Keratinocyte (primary cell): ENCODE results near the gene TAPBP. TPM values are rescaled to one million over a fixed set of nuclear protein-coding genes. Genes with fewer than 3 reads are reported as not detected.

Source experiments
- DNase-seq: peaks from one replicate; pipeline ENCODE4 v3.0.0-alpha.2; 2011; ENCODE audit warnings: low read depth, missing footprints, low spot score
- FAIRE-seq: peaks from 2 replicates; lab custom pipeline; 2011; peaks lifted over from hg19 to GRCh38; lab: Jason Lieb, UNC
- H2AFZ ChIP-seq: 2 replicates; pipeline ENCODE4 v1.6.0; 2012; ENCODE audit warnings: low read length, control low read depth, inconsistent platforms; ENCODE audit not compliant: control insufficient read depth
- H3K27ac ChIP-seq: 2 replicates; pipeline ENCODE4 v1.5.1; 2011; ENCODE audit warnings: low read length; ENCODE audit not compliant: control insufficient read depth, insufficient read depth
- H3K27me3 ChIP-seq: 3 replicates; pipeline ENCODE4 v1.6.0; 2011; ENCODE audit warnings: low read length; ENCODE audit not compliant: control insufficient read depth, insufficient read depth; ENCODE audit errors: extremely low read depth
- H3K36me3 ChIP-seq, 2 experiments: 2 replicates in 1 of 2; 3 replicates in 1 of 2; pipeline ENCODE4 v1.5.1; 2011; ENCODE audit warnings: low read length in 2 of 2, mild to moderate bottlenecking in 1 of 2; ENCODE audit not compliant: control insufficient read depth in 2 of 2, insufficient read depth in 2 of 2; ENCODE audit errors: extremely low read depth in 1 of 2
- H3K4me1 ChIP-seq: 3 replicates; pipeline ENCODE4 v1.5.1; 2011; ENCODE audit warnings: low read length; ENCODE audit not compliant: control insufficient read depth, insufficient read depth; ENCODE audit errors: extremely low read depth
- H3K4me2 ChIP-seq: 3 replicates; pipeline ENCODE4 v1.6.0; 2011; ENCODE audit warnings: low read depth, low read length; ENCODE audit not compliant: control insufficient read depth, insufficient read depth; ENCODE audit errors: extremely low read depth
- H3K4me3 ChIP-seq, 3 experiments: fragments of 200-600 bp in 1 of 3; sonication (generic) in 1 of 3; 2 replicates in 2 of 3; 3 replicates in 1 of 3; pipeline ENCODE4 v1.5.1; 2011 to 2016; ENCODE audit warnings: low read length in 3 of 3, mild to moderate bottlenecking in 3 of 3, control low read depth in 2 of 3, inconsistent platforms in 1 of 3, low read depth in 1 of 3, mixed read lengths in 1 of 3, mixed run types in 1 of 3, moderate library complexity in 1 of 3; ENCODE audit not compliant: control insufficient read depth in 2 of 3, insufficient read depth in 2 of 3; ENCODE audit errors: extremely low read depth in 1 of 3
- H3K79me2 ChIP-seq: 2 replicates; pipeline ENCODE4 v1.6.0; 2012; ENCODE audit warnings: low read length; ENCODE audit not compliant: control insufficient read depth, insufficient read depth
- H3K9ac ChIP-seq: 3 replicates; pipeline ENCODE4 v1.6.0; 2011; ENCODE audit warnings: low read length; ENCODE audit not compliant: control insufficient read depth, insufficient read depth; ENCODE audit errors: extremely low read depth
- H3K9me1 ChIP-seq: 3 replicates; pipeline ENCODE4 v1.6.0; 2011; ENCODE audit warnings: low read length; ENCODE audit not compliant: control insufficient read depth, insufficient read depth; ENCODE audit errors: extremely low read depth
- H3K9me3 ChIP-seq: 2 replicates; pipeline ENCODE4 v1.5.1; 2012; ENCODE audit warnings: low read depth, low read length; ENCODE audit not compliant: control insufficient read depth
- H4K20me1 ChIP-seq: 3 replicates; pipeline ENCODE4 v1.6.0; 2011; ENCODE audit warnings: low read length; ENCODE audit not compliant: control insufficient read depth, insufficient read depth; ENCODE audit errors: extremely low read depth
- EZH2 ChIP-seq: IDR thresholded peaks from one replicate; pipeline ENCODE4 v1.6.1; 2012; ENCODE audit warnings: inconsistent platforms, mild to moderate bottlenecking, low read length, moderate library complexity
- dilution Hi-C: fragments of 300-500 bp; cut with MboI; formaldehyde crosslinking; loops from one replicate; pipeline ENCODE4 v1.7.0; 2020; ENCODE audit warnings: low sequenced_read_pairs; ENCODE audit not compliant: extremely low pct_ligation_motif_present
- polyA plus RNA-seq, 5 experiments: library from polyadenylated mRNA; depleted of rRNA in 3 of 5; stranded (reverse) in 3 of 5; stranded (forward) in 1 of 5; unstranded in 1 of 5; fragments of >200 nt; gene quantifications; 1 replicate in 1 of 5; 2 replicates in 3 of 5; 3 replicates in 1 of 5; pipeline versions ENCODE4 v1.2.1 to v1.2.3, GENCODE V29; 2011 to 2012; ENCODE audit warnings: missing spikeins in 2 of 5, low read depth in 1 of 5, low replicate concordance in 1 of 5
- TF ChIP-seq, protein P1 (sequence below), 3 experiments: IDR thresholded peaks in 1 of 3; conservative IDR thresholded peaks in 1 of 3; optimal IDR thresholded peaks in 1 of 3; 2 replicates in 2 of 3; 3 replicates in 1 of 3; pipeline versions ENCODE3 to v1.5.1; 2011; ENCODE audit warnings: low read length in 3 of 3, mild to moderate bottlenecking in 3 of 3, moderate library complexity in 2 of 3, control low read depth in 1 of 3, inconsistent platforms in 1 of 3; ENCODE audit not compliant: insufficient read depth in 2 of 3; ENCODE audit errors: extremely low read depth in 1 of 3

Gene TAPBP
- polyA plus RNA-seq, 1 donor (not counting 4 experiments of a cell fraction or from before 2014, with no cell fraction given): 22.2 TPM

- TF ChIP-seq EZH2: no peak
- TF ChIP-seq, protein P1, sequence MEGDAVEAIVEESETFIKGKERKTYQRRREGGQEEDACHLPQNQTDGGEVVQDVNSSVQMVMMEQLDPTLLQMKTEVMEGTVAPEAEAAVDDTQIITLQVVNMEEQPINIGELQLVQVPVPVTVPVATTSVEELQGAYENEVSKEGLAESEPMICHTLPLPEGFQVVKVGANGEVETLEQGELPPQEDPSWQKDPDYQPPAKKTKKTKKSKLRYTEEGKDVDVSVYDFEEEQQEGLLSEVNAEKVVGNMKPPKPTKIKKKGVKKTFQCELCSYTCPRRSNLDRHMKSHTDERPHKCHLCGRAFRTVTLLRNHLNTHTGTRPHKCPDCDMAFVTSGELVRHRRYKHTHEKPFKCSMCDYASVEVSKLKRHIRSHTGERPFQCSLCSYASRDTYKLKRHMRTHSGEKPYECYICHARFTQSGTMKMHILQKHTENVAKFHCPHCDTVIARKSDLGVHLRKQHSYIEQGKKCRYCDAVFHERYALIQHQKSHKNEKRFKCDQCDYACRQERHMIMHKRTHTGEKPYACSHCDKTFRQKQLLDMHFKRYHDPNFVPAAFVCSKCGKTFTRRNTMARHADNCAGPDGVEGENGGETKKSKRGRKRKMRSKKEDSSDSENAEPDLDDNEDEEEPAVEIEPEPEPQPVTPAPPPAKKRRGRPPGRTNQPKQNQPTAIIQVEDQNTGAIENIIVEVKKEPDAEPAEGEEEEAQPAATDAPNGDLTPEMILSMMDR (optimal IDR thresholded peaks at IDR 0.05 in 1 of 3, IDR thresholded peaks at IDR 0.05 in 1 of 3, conservative IDR thresholded peaks at IDR 0.05 in 1 of 3; ENCODE audit: extremely low read depth in 1 of 3, insufficient read depth in 2 of 3, low read length in 3 of 3): no peak
- H3K9me3 ChIP-seq: no peaks in the 10 kb centered on the region
- H4K20me1 ChIP-seq: peaks cover 26% of the 10 kb centered on the region
- peaks cover 38 to 41% of the 10 kb centered on the region in 2 experiments for H3K36me3 ChIP-seq
- no peak overlapping the region for H3K4me2 ChIP-seq
- no peaks in the 10 kb centered on the region for H3K27me3 ChIP-seq
- peaks cover 17% of the 10 kb centered on the region for H3K79me2 ChIP-seq
- H3K4me1 ChIP-seq: peaks cover 23% of the 10 kb centered on the region
- dilution Hi-C loops: no loop called here
- no peak for DNase-seq
- no peak overlapping the region for H3K9ac ChIP-seq
- H3K27ac ChIP-seq: no peak overlapping the region
- no peak overlapping the region for H2AFZ ChIP-seq
- H3K9me1 ChIP-seq: peaks cover 2% of the 10 kb centered on the region
- H3K4me3 ChIP-seq: no peak overlapping the region
- no peak for FAIRE-seq
Observed at GRCh38 chr6:33279257-33279695, 34.6 kb downstream of the TAPBP start.

- peaks cover 30% of the 10 kb centered on the region for H4K20me1 ChIP-seq
- H3K79me2 ChIP-seq: peaks cover 22% of the 10 kb centered on the region
- no peak for FAIRE-seq
Observed at GRCh38 chr6:33278810-33279209, 35.1 kb downstream of the TAPBP start.

More at GRCh38 chr6:33278810-33279209, 35.1 kb downstream of the TAPBP start:
- no peaks in the 10 kb centered on the region for H3K9me3 ChIP-seq
- H3K9ac ChIP-seq: no peak overlapping the region
- no peak overlapping the region for H2AFZ ChIP-seq
- DNase-seq: no peak
- H3K4me3 ChIP-seq: no peak overlapping the region
- dilution Hi-C loops: no loop called here
- H3K4me2 ChIP-seq: no peak overlapping the region
- H3K27me3 ChIP-seq: no peaks in the 10 kb centered on the region
- no peak overlapping the region for H3K27ac ChIP-seq
- H3K4me1 ChIP-seq: peaks cover 28% of the 10 kb centered on the region
- H3K9me1 ChIP-seq: peaks cover 2% of the 10 kb centered on the region
- TF ChIP-seq, protein P1 (optimal IDR thresholded peaks at IDR 0.05 in 1 of 3, IDR thresholded peaks at IDR 0.05 in 1 of 3, conservative IDR thresholded peaks at IDR 0.05 in 1 of 3; ENCODE audit: extremely low read depth in 1 of 3, insufficient read depth in 2 of 3, low read length in 3 of 3): no peak
- no peak for TF ChIP-seq EZH2
- peaks cover 40 to 42% of the 10 kb centered on the region in 2 experiments for H3K36me3 ChIP-seq
